ENCODE measurements around the gene PRRG4.

The PRRG4 gene

DNA sequence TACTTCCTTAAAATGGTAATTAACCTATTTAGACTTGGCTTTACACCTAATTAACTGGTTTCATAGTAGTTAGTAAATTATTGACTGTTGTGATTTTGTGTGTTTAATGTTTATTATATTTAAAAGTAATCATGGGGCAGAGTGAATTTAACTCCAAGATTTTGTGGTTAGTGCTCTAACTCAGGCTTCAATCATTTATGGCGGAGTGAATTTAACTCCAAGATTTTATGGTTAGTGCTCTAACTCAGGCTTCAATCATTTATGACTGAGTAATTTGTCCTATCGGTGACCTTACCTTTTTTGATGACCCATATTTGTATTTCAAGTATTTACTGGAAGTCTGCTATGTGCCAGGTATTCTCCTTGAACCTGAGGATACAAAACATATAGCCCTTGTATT, 7.2 kb downstream of the PRRG4 start:
- no peak overlapping the region for H3K4me3 Mint-ChIP-seq
- H3K27ac Mint-ChIP-seq (ENCODE audit: low read depth) = no peak overlapping the region
- DNase-seq (ENCODE audit: low spot score in 2 of 2) = no peak
- peaks cover 24% of the 10 kb centered on the region for H3K27me3 Mint-ChIP-seq
- H3K4me1 Mint-ChIP-seq = no peaks in the 10 kb centered on the region
- no peaks in the 10 kb centered on the region for H3K36me3 Mint-ChIP-seq (ENCODE audit: insufficient read depth)
- H3K9me3 Mint-ChIP-seq = no peaks in the 10 kb centered on the region
- no peak for ATAC-seq (replicated peaks; ENCODE audit: extremely low read depth, poor library complexity, severe bottlenecking)

GRCh38 chr11:32838505-32839274, 9.0 kb downstream of the PRRG4 start:
- H3K36me3 Mint-ChIP-seq (ENCODE audit: insufficient read depth) = no peaks in the 10 kb centered on the region
- H3K4me3 Mint-ChIP-seq = no peak overlapping the region
- no peaks in the 10 kb centered on the region for H3K9me3 Mint-ChIP-seq
- no peak overlapping the region for H3K27ac Mint-ChIP-seq (ENCODE audit: low read depth)
- H3K4me1 Mint-ChIP-seq = no peaks in the 10 kb centered on the region
- no peak for ATAC-seq (replicated peaks; ENCODE audit: extremely low read depth, poor library complexity, severe bottlenecking)
- DNase-seq (ENCODE audit: low spot score in 2 of 2) = no peak
- H3K27me3 Mint-ChIP-seq = peaks cover 11% of the 10 kb centered on the region

- DNase-seq (ENCODE audit: low spot score in 2 of 2) (no peak), ATAC-seq (replicated peaks; ENCODE audit: extremely low read depth, poor library complexity, severe bottlenecking) (no peak)
- no peaks in the 10 kb centered on the region for H3K4me1 Mint-ChIP-seq
- no peak overlapping the region for H3K27ac Mint-ChIP-seq (ENCODE audit: low read depth)
- peaks cover 11% of the 10 kb centered on the region for H3K27me3 Mint-ChIP-seq
- H3K36me3 Mint-ChIP-seq (ENCODE audit: insufficient read depth) = no peaks in the 10 kb centered on the region
- no peaks in the 10 kb centered on the region for H3K9me3 Mint-ChIP-seq
- no peak overlapping the region for H3K4me3 Mint-ChIP-seq
These were observed 9.6 kb downstream of the PRRG4 start for GRCh38 chr11:32839308-32839707.

- ATAC-seq (replicated peaks; ENCODE audit: extremely low read depth, poor library complexity, severe bottlenecking) (no peak), DNase-seq (ENCODE audit: low spot score in 2 of 2) (no peak)
- Mint-ChIP-seq H3K4me1 (no peaks in the 10 kb centered on the region), H3K9me3 (no peaks in the 10 kb centered on the region), H3K27ac (ENCODE audit: low read depth) (no peak overlapping the region), H3K4me3 (no peak overlapping the region), H3K27me3 (peaks cover 11% of the 10 kb centered on the region), H3K36me3 (ENCODE audit: insufficient read depth) (no peaks in the 10 kb centered on the region)
These were observed 10.9 kb downstream of the PRRG4 start for GRCh38 chr11:32840587-32840986.

GRCh38 chr11:32843544-32843943, 13.8 kb downstream of the PRRG4 start:
- no peaks in the 10 kb centered on the region for H3K4me1 Mint-ChIP-seq
- H3K9me3 Mint-ChIP-seq = no peaks in the 10 kb centered on the region
- ATAC-seq (replicated peaks; ENCODE audit: extremely low read depth, poor library complexity, severe bottlenecking) = no peak
- DNase-seq (ENCODE audit: low spot score in 2 of 2) = no peak
- H3K27ac Mint-ChIP-seq (ENCODE audit: low read depth) = no peak overlapping the region
- H3K4me3 Mint-ChIP-seq = no peak overlapping the region
- peaks cover 18% of the 10 kb centered on the region for H3K27me3 Mint-ChIP-seq
- H3K36me3 Mint-ChIP-seq (ENCODE audit: insufficient read depth) = no peaks in the 10 kb centered on the region

DNA sequence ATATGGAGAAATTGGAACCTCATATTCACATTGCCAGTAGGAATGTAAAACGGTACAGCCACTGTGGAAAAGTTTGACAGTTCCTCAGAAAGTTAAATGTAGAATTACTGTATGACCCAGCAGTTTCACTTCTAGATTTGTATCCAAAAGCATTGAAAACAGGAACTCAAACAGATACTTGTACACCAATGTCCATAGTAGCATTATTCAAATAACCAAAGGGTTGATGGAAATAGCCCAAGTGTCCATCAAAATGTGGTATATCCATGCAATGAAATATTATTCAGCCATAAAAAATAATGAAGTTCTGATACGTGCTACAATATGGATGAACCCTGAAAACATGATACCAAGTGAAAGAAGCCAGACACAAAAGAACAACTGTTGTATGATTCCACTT, 17.8 kb downstream of the PRRG4 start:
- DNase-seq (ENCODE audit: low spot score in 2 of 2) = no peak
- Mint-ChIP-seq H3K4me1 (no peaks in the 10 kb centered on the region), H3K27me3 (peaks cover 17% of the 10 kb centered on the region), H3K4me3 (no peak overlapping the region), H3K27ac (ENCODE audit: low read depth) (no peak overlapping the region), H3K36me3 (ENCODE audit: insufficient read depth) (no peaks in the 10 kb centered on the region), H3K9me3 (no peaks in the 10 kb centered on the region)
- no peak for ATAC-seq (replicated peaks; ENCODE audit: extremely low read depth, poor library complexity, severe bottlenecking)

DNA sequence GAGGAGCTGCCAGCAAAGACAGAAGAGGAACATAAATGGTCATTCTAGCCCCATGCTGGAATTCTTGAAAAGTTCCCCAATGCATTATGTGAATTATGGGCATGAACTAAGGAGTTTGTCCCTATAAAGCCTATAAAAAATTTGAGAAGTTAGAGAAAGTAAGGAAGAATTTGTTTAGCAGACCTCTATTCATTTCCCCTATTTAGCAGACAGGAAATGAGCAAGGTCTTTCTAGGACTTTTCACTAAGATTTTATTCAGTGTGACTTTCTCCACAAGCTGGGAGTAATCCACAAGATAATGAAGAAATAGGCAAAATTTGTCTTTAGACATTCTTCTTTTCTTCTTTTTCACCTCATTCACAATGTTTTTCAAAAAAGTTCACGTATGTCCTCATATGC, 20.0 kb downstream of the PRRG4 start:
- Mint-ChIP-seq H3K27ac (ENCODE audit: low read depth) (no peak overlapping the region), H3K4me3 (no peak overlapping the region), H3K36me3 (ENCODE audit: insufficient read depth) (no peaks in the 10 kb centered on the region), H3K4me1 (no peaks in the 10 kb centered on the region), H3K9me3 (no peaks in the 10 kb centered on the region), H3K27me3 (peaks cover 17% of the 10 kb centered on the region)
- ATAC-seq (replicated peaks; ENCODE audit: extremely low read depth, poor library complexity, severe bottlenecking) = no peak
- no peak for DNase-seq (ENCODE audit: low spot score in 2 of 2)

GRCh38 chr11:32851251-32851650, 21.5 kb downstream of the PRRG4 start:
- no peaks in the 10 kb centered on the region for H3K9me3 Mint-ChIP-seq
- no peak overlapping the region for H3K4me3 Mint-ChIP-seq
- ATAC-seq (replicated peaks; ENCODE audit: extremely low read depth, poor library complexity, severe bottlenecking) = no peak
- H3K27me3 Mint-ChIP-seq = peaks cover 13% of the 10 kb centered on the region
- H3K27ac Mint-ChIP-seq (ENCODE audit: low read depth) = no peak overlapping the region
- H3K36me3 Mint-ChIP-seq (ENCODE audit: insufficient read depth) = no peaks in the 10 kb centered on the region
- no peak for DNase-seq (ENCODE audit: low spot score in 2 of 2)
- H3K4me1 Mint-ChIP-seq = no peaks in the 10 kb centered on the region

GRCh38 chr11:32852207-32852606, 22.5 kb downstream of the PRRG4 start:
- peaks cover 8% of the 10 kb centered on the region for H3K27me3 Mint-ChIP-seq
- no peak overlapping the region for H3K27ac Mint-ChIP-seq (ENCODE audit: low read depth)
- no peak for DNase-seq (ENCODE audit: low spot score in 2 of 2)
- H3K4me3 Mint-ChIP-seq = no peak overlapping the region
- no peak for ATAC-seq (replicated peaks; ENCODE audit: extremely low read depth, poor library complexity, severe bottlenecking)
- H3K4me1 Mint-ChIP-seq = no peaks in the 10 kb centered on the region
- no peaks in the 10 kb centered on the region for H3K9me3 Mint-ChIP-seq
- H3K36me3 Mint-ChIP-seq (ENCODE audit: insufficient read depth) = no peaks in the 10 kb centered on the region

- Mint-ChIP-seq H3K27me3 (peaks cover 9% of the 10 kb centered on the region), H3K9me3 (no peaks in the 10 kb centered on the region), H3K27ac (ENCODE audit: low read depth) (no peak overlapping the region), H3K4me1 (no peaks in the 10 kb centered on the region), H3K4me3 (no peak overlapping the region), H3K36me3 (ENCODE audit: insufficient read depth) (no peaks in the 10 kb centered on the region)
- ATAC-seq (replicated peaks; ENCODE audit: extremely low read depth, poor library complexity, severe bottlenecking) (no peak), DNase-seq (ENCODE audit: low spot score in 2 of 2) (no peak)
These were observed 25.9 kb downstream of the PRRG4 start for GRCh38 chr11:32855601-32856000.

- Mint-ChIP-seq H3K4me3 (no peak overlapping the region), H3K36me3 (ENCODE audit: insufficient read depth) (no peaks in the 10 kb centered on the region), H3K27ac (ENCODE audit: low read depth) (no peak overlapping the region), H3K9me3 (no peaks in the 10 kb centered on the region), H3K27me3 (peaks cover 9% of the 10 kb centered on the region), H3K4me1 (no peaks in the 10 kb centered on the region)
- ATAC-seq (replicated peaks; ENCODE audit: extremely low read depth, poor library complexity, severe bottlenecking) (no peak), DNase-seq (ENCODE audit: low spot score in 2 of 2) (no peak)
These were observed 29.0 kb downstream of the PRRG4 start for GRCh38 chr11:32858731-32859130.

- ATAC-seq (replicated peaks; ENCODE audit: extremely low read depth, poor library complexity, severe bottlenecking) (no peak), DNase-seq (ENCODE audit: low spot score in 2 of 2) (no peak)
- Mint-ChIP-seq H3K9me3 (no peaks in the 10 kb centered on the region), H3K36me3 (ENCODE audit: insufficient read depth) (no peaks in the 10 kb centered on the region), H3K27ac (ENCODE audit: low read depth) (no peak overlapping the region), H3K4me1 (no peaks in the 10 kb centered on the region), H3K4me3 (no peak overlapping the region), H3K27me3 (peaks cover 24% of the 10 kb centered on the region)
These were observed 32.3 kb downstream of the PRRG4 start for GRCh38 chr11:32861850-32862577.

DNA sequence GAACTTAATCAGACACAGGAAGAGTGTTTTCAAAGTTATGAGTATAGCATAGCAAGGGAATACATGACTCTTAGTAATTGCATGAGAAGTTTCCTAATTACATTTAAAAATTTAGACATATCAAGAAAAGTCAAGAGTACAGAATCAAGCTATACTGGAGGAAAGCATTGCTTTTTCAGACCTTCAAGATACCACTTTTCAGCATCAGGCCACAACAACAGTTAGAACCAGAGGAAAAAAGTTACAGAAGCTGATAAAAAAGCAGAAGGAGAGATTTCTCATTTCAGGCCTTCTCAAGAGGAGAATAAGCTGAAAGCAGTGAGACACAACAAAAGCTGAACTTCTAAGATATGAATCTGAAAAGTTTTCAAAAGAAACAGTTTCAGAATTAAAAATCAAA, 34.8 kb downstream of the PRRG4 start:
- H3K27me3 Mint-ChIP-seq = peaks cover 22% of the 10 kb centered on the region

More for the DNA sequence above, 34.8 kb downstream of the PRRG4 start:
- ATAC-seq (replicated peaks; ENCODE audit: extremely low read depth, poor library complexity, severe bottlenecking) (no peak), DNase-seq (ENCODE audit: low spot score in 2 of 2) (no peak)
- Mint-ChIP-seq H3K4me1 (no peaks in the 10 kb centered on the region), H3K4me3 (no peak overlapping the region), H3K36me3 (ENCODE audit: insufficient read depth) (no peaks in the 10 kb centered on the region), H3K27ac (ENCODE audit: low read depth) (no peak overlapping the region), H3K9me3 (peaks cover 4% of the 10 kb centered on the region)
